ENCODE results near the gene GIMAP4. TPM values are rescaled to one million over a fixed set of nuclear protein-coding genes. Genes with fewer than 3 reads are reported as not detected.

GIMAP4 gene
- total RNA-seq, 2 experiments from 2014 or later: 20.7 to 23.6 TPM

- Mint-ChIP-seq H3K9me3 (peaks cover 23% of the 10 kb centered on the region), H3K36me3 (ENCODE audit: low read depth) (peaks cover 73% of the 10 kb centered on the region)
Observed at GRCh38 chr7:150586785-150587152, 19.6 kb downstream of the GIMAP4 start.

GRCh38 chr7:150587551-150587950 is 20.4 kb downstream of the GIMAP4 start:
- TF ChIP-seq CTCF (IDR thresholded peaks at IDR 0.05): no peak
- DNase-seq (no peak), ATAC-seq (ENCODE audit: poor library complexity) (no peak)
- Mint-ChIP-seq H3K27me3 (no peaks in the 10 kb centered on the region), H3K9me3 (peaks cover 30% of the 10 kb centered on the region), H3K27ac (no peak overlapping the region), H3K36me3 (ENCODE audit: low read depth) (peaks cover 73% of the 10 kb centered on the region), H3K4me1 (ENCODE audit: low read depth) (peaks cover 69% of the 10 kb centered on the region), H3K4me3 (no peak overlapping the region)
- Histone ChIP-seq H3K4me3 (ENCODE audit: low read length) (no peak overlapping the region), H3K9me3 (ENCODE audit: control insufficient read depth in 1 of 2, insufficient read depth in 1 of 2, low read length in 2 of 2) (peaks cover 0 to 24% of the 10 kb centered on the region in 2 experiments), H3K27ac (ENCODE audit: low read depth in 1 of 2, low read length in 2 of 2) (no peak overlapping the region), H3K36me3 (ENCODE audit: insufficient read depth, low read length) (no peaks in the 10 kb centered on the region), H3K27me3 (ENCODE audit: control insufficient read depth in 1 of 2, insufficient read depth in 2 of 2, low read length in 2 of 2) (no peaks in the 10 kb centered on the region), H3K4me1 (ENCODE audit: insufficient read depth, low read length) (peaks cover 26% of the 10 kb centered on the region)
- CTCF ChIA-PET: interaction anchor here (0.6 kb wide), 1 partner anchor 8 kb away, joined by 3 read pairs; no protein-coding TSS in a partner anchor
- intact Hi-C loops (cut with DNase I, micrococcal nuclease): loop anchor here in 1 of 2 experiments (5.0 kb wide), 1 partner anchor 40 kb away; no protein-coding TSS in a partner anchor
- POLR2A ChIA-PET: interaction anchor here (0.9 to 1.6 kb wide), 5 partner anchors 16 to 168 kb away, joined by 3 to 4 read pairs (median 4); partner anchors contain the start of gene GIMAP1

More at GRCh38 chr7:150586785-150587152, 19.6 kb downstream of the GIMAP4 start:
- peaks cover 5 to 24% of the 10 kb centered on the region in 2 experiments for H3K9me3 ChIP-seq (ENCODE audit: control insufficient read depth in 1 of 2, insufficient read depth in 1 of 2, low read length in 2 of 2)
- H3K4me1 ChIP-seq (ENCODE audit: insufficient read depth, low read length): peaks cover 26% of the 10 kb centered on the region
- ATAC-seq (ENCODE audit: poor library complexity): no peak
- no peaks in the 10 kb centered on the region for H3K36me3 ChIP-seq (ENCODE audit: insufficient read depth, low read length)
- peak in 1 of 14 experiments; percentile 46 for DNase-seq
- TF ChIP-seq CTCF (IDR thresholded peaks at IDR 0.05): no peak
- H3K27me3 ChIP-seq (ENCODE audit: control insufficient read depth in 1 of 2, insufficient read depth in 2 of 2, low read length in 2 of 2): no peaks in the 10 kb centered on the region
- H3K27ac ChIP-seq (ENCODE audit: low read depth in 1 of 2, low read length in 2 of 2): peak overlapping the region in 1 of 2 donors; percentile 29
- H3K4me3 ChIP-seq (ENCODE audit: low read length): no peak overlapping the region
- intact Hi-C loops (cut with DNase I, micrococcal nuclease): loop anchor here in 1 of 2 experiments (5.0 kb wide), 1 partner anchor 41 kb away; no protein-coding TSS in a partner anchor
- Mint-ChIP-seq H3K4me1 (ENCODE audit: low read depth) (peaks cover 69% of the 10 kb centered on the region), H3K27ac (peak overlapping the region; percentile 13), H3K27me3 (no peaks in the 10 kb centered on the region), H3K4me3 (no peak overlapping the region)
- ChIA-PET POLR2A (interaction anchor here (0.9 to 1.6 kb wide), 4 partner anchors 17 to 169 kb away, joined by 3 to 4 read pairs (median 4); partner anchors contain the start of gene GIMAP1), CTCF (interaction anchor here (0.6 kb wide), 1 partner anchor 9 kb away, joined by 3 read pairs; no protein-coding TSS in a partner anchor)

- no peak overlapping the region for H3K4me3 ChIP-seq (ENCODE audit: low read length)
Observed at GRCh38 chr7:150594805-150595204, 27.6 kb downstream of the GIMAP4 start.

More at GRCh38 chr7:150594805-150595204, 27.6 kb downstream of the GIMAP4 start:
- H3K27me3 Mint-ChIP-seq: no peaks in the 10 kb centered on the region
- H3K27ac Mint-ChIP-seq: no peak overlapping the region
- no peaks in the 10 kb centered on the region for H3K36me3 ChIP-seq (ENCODE audit: insufficient read depth, low read length)
- intact Hi-C loops (cut with DNase I, micrococcal nuclease): no loop called here
- peak overlapping the region; percentile 11 for H3K4me3 Mint-ChIP-seq
- H3K9me3 ChIP-seq (ENCODE audit: control insufficient read depth in 1 of 2, insufficient read depth in 1 of 2, low read length in 2 of 2): peaks cover 10 to 24% of the 10 kb centered on the region in 2 experiments
- no peak for ATAC-seq (ENCODE audit: poor library complexity)
- POLR2A ChIA-PET: interaction anchor here (1.4 kb wide), 1 partner anchor 9 kb away, joined by 3 read pairs; no protein-coding TSS in a partner anchor
- no peaks in the 10 kb centered on the region for H3K27me3 ChIP-seq (ENCODE audit: control insufficient read depth in 1 of 2, insufficient read depth in 2 of 2, low read length in 2 of 2)
- peaks cover 23% of the 10 kb centered on the region for H3K9me3 Mint-ChIP-seq
- peaks cover 54% of the 10 kb centered on the region for H3K4me1 Mint-ChIP-seq (ENCODE audit: low read depth)
- CTCF ChIA-PET: no interaction called here
- no peak for DNase-seq
- H3K36me3 Mint-ChIP-seq (ENCODE audit: low read depth): peaks cover 82% of the 10 kb centered on the region
- no peak overlapping the region for H3K27ac ChIP-seq (ENCODE audit: low read depth in 1 of 2, low read length in 2 of 2)
- no peak for TF ChIP-seq CTCF (IDR thresholded peaks at IDR 0.05)
- H3K4me1 ChIP-seq (ENCODE audit: insufficient read depth, low read length): peaks cover 18% of the 10 kb centered on the region

All from CD4-positive, alpha-beta T cell (primary cell).